Ovary (tissue), 9 donors: ENCODE measurements around the gene LRMDA. TPM values are rescaled to one million over a fixed set of nuclear protein-coding genes. Genes with fewer than 3 reads are reported as not detected.

ENCODE experiments used
- DNase-seq, 5 donors: peaks; one replicate each; pipeline ENCODE4 v3.0.0-alpha.2; 2019 to 2020
- H3K27ac ChIP-seq, 2 donors: fragments of 200-600 bp; one replicate each; pipeline versions ENCODE4 v1.5.1 to v1.8.0; 2019 to 2022
- H3K27me3 ChIP-seq: fragments of 200-600 bp; one replicate; pipeline ENCODE4 v1.8.0; 2022
- H3K36me3 ChIP-seq: fragments of 200-600 bp; sonication (generic); one replicate; pipeline ENCODE4 v1.5.1; 2019
- H3K4me1 ChIP-seq: one replicate; pipeline ENCODE4 v1.8.1; 2013; ENCODE audit warnings: mild to moderate bottlenecking, moderate library complexity; ENCODE audit not compliant: insufficient read depth
- H3K4me3 ChIP-seq: fragments of 200-600 bp; sonication (generic); one replicate; pipeline ENCODE4 v1.5.1; 2017
- H3K9me3 ChIP-seq, 2 donors: fragments of 200-600 bp in 1 of 2; sonication (generic) in 1 of 2; one replicate each; pipeline versions ENCODE4 v1.5.1 to v1.8.1; 2013 to 2019; ENCODE audit warnings: mild to moderate bottlenecking in 1 of 2, moderate library complexity in 1 of 2
- EP300 ChIP-seq: sonication (generic); formaldehyde crosslinking; IDR thresholded peaks from one replicate; pipeline ENCODE4 v1.6.1; 2017; ENCODE audit warnings: antibody characterized with exemption
- POLR2A ChIP-seq: fragments of 450-650 bp; IDR thresholded peaks from one replicate; pipeline ENCODE4 v1.6.1; 2017; ENCODE audit warnings: antibody characterized with exemption, mild to moderate bottlenecking, moderate library complexity
- WGBS, 3 donors: extraction: QIAGEN DNeasy Blood & Tissue Kit in 1 of 3; methylation state at CpG; one replicate each; pipeline versions ENCODE4 v1.1.5 to v1.1.7; 2013 to 2017; 5-methylcytosine and 5-hydroxymethylcytosine counted together
- intact Hi-C, 4 donors: fragments of 100-400 bp; cut with DNase I; formaldehyde crosslinking; loops; one replicate each; pipeline versions ENCODE4 v1.11.0 to v1.15.1; 2022 to 2023
- polyA plus RNA-seq, 2 donors: library from polyadenylated mRNA; stranded (reverse); fragments of 200-250 nt in 1 of 2; fragments of 350-450 nt in 1 of 2; fragmentation: Illumina TruSeq in 1 of 2; extraction: RNeasy Lipid Tissue Mini Kit (QIAGEN cat#74804) in 1 of 2; gene quantifications; one replicate each; pipeline ENCODE4 v1.2.3, GENCODE V29; 2013 to 2014
- total RNA-seq, 7 donors: library from RNA; depleted of rRNA in 2 of 7; stranded (reverse); fragments of >200 nt in 2 of 7; fragmentation: NEBNext Ultra II Directional in 3 of 7; extraction: Animal tissue kit (Norgen Biotek cat#: 25700) in 3 of 7; gene quantifications; one replicate each; pipeline versions ENCODE4 v1.1.0 to v1.2.4, GENCODE V29; 2016 to 2023
- TF ChIP-seq, protein P1 (sequence below), 3 donors: fragments of 450-650 bp in 2 of 3; fragments of 200-600 bp in 1 of 3; IDR thresholded peaks; one replicate each; pipeline versions ENCODE4 v1.5.1 to v1.8.0; 2016 to 2022; ENCODE audit warnings: antibody characterized with exemption in 3 of 3, mild to moderate bottlenecking in 1 of 3
- donor health status: DM: no; HTN: no; CAD: no; lungs with moderate emphysema.
- donor health status: DM: no; HTN: no; CAD: no.
- donor health status: Bipolar disorder and iron deficiency.
- donor health status: DM: yes; HTN: yes; CAD: no.
- donor health status: DM: no; HTN: no; CAD: no.
- donor health status: DM: yes; HTN: yes; CAD: no.

LRMDA gene
- total and polyA plus RNA-seq, 9 donors, result 14.8 to 30.7 (median 22.9) TPM

DNA sequence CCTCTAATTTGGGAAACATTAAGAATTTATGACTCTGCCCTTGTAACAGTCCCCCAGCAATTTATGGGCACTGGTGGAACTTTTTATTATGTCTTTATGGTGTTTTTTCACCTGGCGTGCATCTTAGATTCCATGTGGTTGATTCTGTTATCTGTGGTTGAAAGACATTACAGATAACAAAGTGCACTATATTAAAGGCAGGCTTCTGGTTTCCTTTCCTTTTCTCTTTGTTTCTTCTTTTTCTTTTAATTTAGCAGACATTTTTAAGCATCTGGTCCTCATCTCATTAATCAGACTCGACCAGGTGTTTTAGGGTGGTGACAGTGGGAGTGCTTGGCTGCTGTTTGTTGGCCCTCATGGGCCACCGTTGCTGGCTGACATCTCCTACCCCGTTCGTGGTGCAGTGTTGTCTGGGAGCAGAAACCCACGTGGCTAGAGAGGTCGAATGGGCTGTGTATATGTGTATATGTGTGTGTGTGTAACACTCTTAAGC is 77.4 kb downstream of the LRMDA start:
- H3K27me3 ChIP-seq, result no peaks in the 10 kb centered on the region
- DNase-seq, result peak in 1 of 5 donors; percentile 41
- H3K9me3 ChIP-seq, result no peaks in the 10 kb centered on the region
- 16 to 26% (median 24%) methylated on average over 7 of the region's 7 CpGs for WGBS, 3 donors
- no peaks in the 10 kb centered on the region for H3K36me3 ChIP-seq
- no peak overlapping the region for H3K27ac ChIP-seq
- H3K4me1 ChIP-seq, result peaks cover 5% of the 10 kb centered on the region
- intact Hi-C loops, result no loop called here
- no peak overlapping the region for H3K4me3 ChIP-seq
- TF ChIP-seq POLR2A (no peak), EP300 (no peak)
- TF ChIP-seq, protein P1, sequence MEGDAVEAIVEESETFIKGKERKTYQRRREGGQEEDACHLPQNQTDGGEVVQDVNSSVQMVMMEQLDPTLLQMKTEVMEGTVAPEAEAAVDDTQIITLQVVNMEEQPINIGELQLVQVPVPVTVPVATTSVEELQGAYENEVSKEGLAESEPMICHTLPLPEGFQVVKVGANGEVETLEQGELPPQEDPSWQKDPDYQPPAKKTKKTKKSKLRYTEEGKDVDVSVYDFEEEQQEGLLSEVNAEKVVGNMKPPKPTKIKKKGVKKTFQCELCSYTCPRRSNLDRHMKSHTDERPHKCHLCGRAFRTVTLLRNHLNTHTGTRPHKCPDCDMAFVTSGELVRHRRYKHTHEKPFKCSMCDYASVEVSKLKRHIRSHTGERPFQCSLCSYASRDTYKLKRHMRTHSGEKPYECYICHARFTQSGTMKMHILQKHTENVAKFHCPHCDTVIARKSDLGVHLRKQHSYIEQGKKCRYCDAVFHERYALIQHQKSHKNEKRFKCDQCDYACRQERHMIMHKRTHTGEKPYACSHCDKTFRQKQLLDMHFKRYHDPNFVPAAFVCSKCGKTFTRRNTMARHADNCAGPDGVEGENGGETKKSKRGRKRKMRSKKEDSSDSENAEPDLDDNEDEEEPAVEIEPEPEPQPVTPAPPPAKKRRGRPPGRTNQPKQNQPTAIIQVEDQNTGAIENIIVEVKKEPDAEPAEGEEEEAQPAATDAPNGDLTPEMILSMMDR (IDR thresholded peaks at IDR 0.05), result no peak

DNA sequence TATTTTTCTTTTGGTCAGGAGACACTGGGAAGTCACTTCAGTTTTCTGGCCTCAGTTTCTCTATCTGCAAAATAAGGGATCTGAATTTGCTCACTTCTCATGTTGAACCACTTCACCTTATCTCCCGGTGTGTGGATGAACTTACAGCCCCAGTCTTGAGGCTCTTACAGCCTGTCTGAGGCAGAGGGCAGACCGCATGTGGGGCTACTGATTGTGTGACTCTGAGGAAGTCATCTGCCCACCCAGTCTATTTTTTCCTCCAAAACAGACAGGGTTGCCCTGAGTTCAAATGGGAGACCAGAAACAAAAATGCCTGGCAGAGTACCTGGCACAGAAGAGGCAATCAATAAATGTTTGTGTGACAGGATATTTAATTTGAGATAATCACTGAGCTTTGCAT is 78.3 kb downstream of the LRMDA start:
- TF ChIP-seq, protein P1 (IDR thresholded peaks at IDR 0.05), result no peak
- no peak for TF ChIP-seq EP300
- no peak for TF ChIP-seq POLR2A
- DNase-seq, result no peak
- no peaks in the 10 kb centered on the region for H3K9me3 ChIP-seq
- H3K27ac ChIP-seq, result no peak overlapping the region
- H3K36me3 ChIP-seq, result no peaks in the 10 kb centered on the region
- H3K27me3 ChIP-seq, result no peaks in the 10 kb centered on the region
- intact Hi-C loops, result no loop called here
- 92 to 94% (median 94%) methylated on average over 2 of the region's 2 CpGs for WGBS, 3 donors
- no peak overlapping the region for H3K4me3 ChIP-seq
- peaks cover 5% of the 10 kb centered on the region for H3K4me1 ChIP-seq

DNA sequence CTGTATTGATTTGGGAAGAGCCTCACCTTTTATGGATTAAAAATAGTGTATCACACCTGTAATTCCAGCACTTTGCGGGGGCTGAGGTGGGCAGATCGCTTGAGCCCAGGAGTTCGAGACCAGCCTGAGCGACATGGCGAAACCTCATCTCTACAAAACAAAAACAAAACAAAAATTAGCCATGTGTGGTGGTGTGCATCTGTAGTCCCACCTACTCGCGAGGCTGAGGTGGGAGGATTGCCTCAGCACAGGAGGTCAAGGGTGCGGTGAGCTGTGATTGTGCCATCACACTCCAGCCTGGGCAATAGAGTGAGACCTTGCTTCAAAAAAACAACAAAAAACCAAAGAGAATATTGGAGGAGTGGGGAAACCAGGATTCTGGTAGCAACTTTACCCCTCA is 79.6 kb downstream of the LRMDA start:
- no peaks in the 10 kb centered on the region for H3K36me3 ChIP-seq
- 95 to 97% (median 96%) methylated on average over 8 of the region's 8 CpGs for WGBS, 3 donors
- intact Hi-C loops, result no loop called here

DNA sequence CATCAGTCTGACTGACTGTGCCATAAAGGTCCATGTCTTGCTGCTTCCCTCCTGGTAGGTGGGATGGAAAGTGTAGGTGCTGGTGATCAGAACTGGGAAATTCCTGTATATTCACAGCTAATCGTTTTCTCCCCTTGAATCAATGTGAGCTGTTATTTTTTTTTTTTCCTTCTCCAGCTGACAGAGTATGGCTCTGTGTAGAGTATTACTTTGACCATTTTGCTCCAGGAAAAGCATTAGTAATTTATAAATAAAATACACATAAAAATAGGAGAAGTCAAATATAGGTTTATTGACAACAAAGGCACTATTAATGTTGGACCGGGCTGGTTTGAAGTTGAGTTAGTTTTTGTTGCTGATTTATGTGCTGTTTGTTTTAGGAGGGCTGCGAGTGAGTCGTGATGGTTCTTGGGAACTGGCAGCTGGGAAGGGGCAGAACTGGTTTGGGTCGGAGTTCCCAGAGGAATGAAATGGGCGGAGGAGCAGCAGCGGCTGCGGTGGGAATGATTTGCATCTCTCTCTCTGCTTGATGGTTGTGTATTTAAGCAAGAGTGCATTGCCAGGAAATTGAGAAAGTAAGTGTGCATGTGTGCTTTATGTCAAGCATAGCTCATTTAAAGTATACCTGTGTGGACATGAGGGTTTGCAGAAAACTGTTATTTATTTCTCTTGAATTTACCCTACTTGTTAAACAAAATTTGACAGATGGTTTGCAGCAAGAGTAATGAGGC is 80.9 kb downstream of the LRMDA start:
- H3K4me3 ChIP-seq, result no peak overlapping the region
- intact Hi-C loops, result no loop called here
- no peak overlapping the region for H3K27ac ChIP-seq
- peaks cover 5% of the 10 kb centered on the region for H3K4me1 ChIP-seq
- H3K36me3 ChIP-seq, result no peaks in the 10 kb centered on the region
- H3K27me3 ChIP-seq, result no peaks in the 10 kb centered on the region
- 31 to 45% (median 34%) methylated on average over 8 of the region's 8 CpGs for WGBS, 3 donors
- TF ChIP-seq POLR2A (no peak), EP300 (no peak)
- TF ChIP-seq, protein P1 (IDR thresholded peaks at IDR 0.05), result no peak
- no peaks in the 10 kb centered on the region for H3K9me3 ChIP-seq
- DNase-seq, result no peak

More for the DNA sequence above, 79.6 kb downstream of the LRMDA start:
- Histone ChIP-seq H3K4me3 (no peak overlapping the region), H3K9me3 (no peaks in the 10 kb centered on the region), H3K27me3 (no peaks in the 10 kb centered on the region), H3K27ac (no peak overlapping the region), H3K4me1 (peaks cover 5% of the 10 kb centered on the region)
- no peak for TF ChIP-seq EP300
- TF ChIP-seq, protein P1 (IDR thresholded peaks at IDR 0.05), result no peak
- TF ChIP-seq POLR2A, result no peak
- DNase-seq, result no peak
